ENCODE results near the gene CNTNAP2.

DNA sequence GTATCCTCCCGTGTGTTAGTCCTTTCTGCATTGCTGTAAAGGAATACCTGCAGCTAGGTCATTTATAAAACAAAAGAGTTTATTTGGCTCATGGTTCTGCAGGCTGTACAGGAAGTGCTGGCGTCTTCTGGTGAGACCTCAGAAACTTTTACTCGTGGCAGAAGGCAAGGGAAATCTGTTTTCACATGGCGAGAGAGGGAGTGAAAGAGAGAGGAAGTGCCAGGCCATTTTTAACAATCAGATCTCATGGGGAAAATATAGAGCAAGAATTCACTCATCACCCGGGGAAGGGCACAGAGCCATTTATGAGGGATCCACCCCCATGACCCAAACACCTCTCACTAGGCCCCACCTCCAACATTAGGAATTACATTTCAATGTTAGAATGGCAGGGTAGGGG is 952.2 kb downstream of the CNTNAP2 start:
- TF ChIP-seq, protein P1, sequence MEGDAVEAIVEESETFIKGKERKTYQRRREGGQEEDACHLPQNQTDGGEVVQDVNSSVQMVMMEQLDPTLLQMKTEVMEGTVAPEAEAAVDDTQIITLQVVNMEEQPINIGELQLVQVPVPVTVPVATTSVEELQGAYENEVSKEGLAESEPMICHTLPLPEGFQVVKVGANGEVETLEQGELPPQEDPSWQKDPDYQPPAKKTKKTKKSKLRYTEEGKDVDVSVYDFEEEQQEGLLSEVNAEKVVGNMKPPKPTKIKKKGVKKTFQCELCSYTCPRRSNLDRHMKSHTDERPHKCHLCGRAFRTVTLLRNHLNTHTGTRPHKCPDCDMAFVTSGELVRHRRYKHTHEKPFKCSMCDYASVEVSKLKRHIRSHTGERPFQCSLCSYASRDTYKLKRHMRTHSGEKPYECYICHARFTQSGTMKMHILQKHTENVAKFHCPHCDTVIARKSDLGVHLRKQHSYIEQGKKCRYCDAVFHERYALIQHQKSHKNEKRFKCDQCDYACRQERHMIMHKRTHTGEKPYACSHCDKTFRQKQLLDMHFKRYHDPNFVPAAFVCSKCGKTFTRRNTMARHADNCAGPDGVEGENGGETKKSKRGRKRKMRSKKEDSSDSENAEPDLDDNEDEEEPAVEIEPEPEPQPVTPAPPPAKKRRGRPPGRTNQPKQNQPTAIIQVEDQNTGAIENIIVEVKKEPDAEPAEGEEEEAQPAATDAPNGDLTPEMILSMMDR (IDR thresholded peaks at IDR 0.05): no peak
- no peak for TF ChIP-seq POLR2A (IDR thresholded peaks at IDR 0.05)

Data from uterus (tissue), 2 donors.